Right cardiac atrium (tissue), 5 donors: Measurements from ENCODE around the gene MPEG1. TPM values are rescaled to one million over a fixed set of nuclear protein-coding genes. Genes with fewer than 3 reads are reported as not detected.

ENCODE experiments used
- ATAC-seq, 2 donors: fragments of 200-7000 bp; cut with Tn5 transposase; one replicate each; pipeline versions ENCODE4 v1.8.0 to v1.9.1; 2020; ENCODE audit warnings: moderate library complexity in 2 of 2, mild to moderate bottlenecking in 1 of 2
- DNase-seq, 3 donors: peaks; one replicate each; pipeline ENCODE4 v3.0.0-alpha.2; 2020
- H3K27ac ChIP-seq: one replicate; pipeline ENCODE4 v1.5.1; 2013; ENCODE audit warnings: mild to moderate bottlenecking, low read length, control low read depth, moderate library complexity
- H3K27me3 ChIP-seq: one replicate; pipeline ENCODE4 v1.6.1; 2013; ENCODE audit not compliant: control insufficient read depth, insufficient read depth
- H3K4me1 ChIP-seq: one replicate; pipeline ENCODE4 v1.6.1; 2013; ENCODE audit warnings: low read length; ENCODE audit not compliant: control insufficient read depth, insufficient read depth
- H3K4me3 ChIP-seq: one replicate; pipeline ENCODE4 v1.5.1; 2013; ENCODE audit warnings: low read length, control low read depth
- H3K9me3 ChIP-seq: one replicate; pipeline ENCODE4 v1.6.1; 2013; ENCODE audit warnings: low read length; ENCODE audit not compliant: control insufficient read depth
- WGBS: extraction: QIAGEN DNeasy Blood & Tissue Kit; methylation state at CpG from one replicate; pipeline ENCODE4 v1.1.7; 2013; 5-methylcytosine and 5-hydroxymethylcytosine counted together
- intact Hi-C, 4 donors: fragments of 100-400 bp; cut with DNase I; formaldehyde crosslinking; loops; one replicate each; pipeline versions ENCODE4 v1.11.0 to v1.14.0; 2022 to 2023
- polyA plus RNA-seq: library from polyadenylated mRNA; stranded (reverse); fragments of 200-250 nt; gene quantifications from one replicate; pipeline ENCODE4 v1.2.3, GENCODE V29; 2013
- total RNA-seq, 4 donors: library from RNA; stranded (reverse); fragmentation: NEBNext Ultra II Directional; extraction: Animal tissue kit (Norgen Biotek cat#: 25700); gene quantifications; one replicate each; pipeline ENCODE4 v1.2.1, GENCODE V29; 2021
- donor health status: healthy with polysubstance abuse.
- donor health status: DM: no; HTN: yes; CAD: no.
- donor health status: DM: no; HTN: no; CAD: no.
- donor health status: DM: no; HTN: yes; CAD: no; lungs with severe emphysema.
- donor health status: DM: yes; HTN: yes; CAD: no.

MPEG1 gene
- total and polyA plus RNA-seq, 5 donors: 1.9 to 20.9 (median 18.0) TPM

GRCh38 chr11:59218893-59219292 is 6.2 kb upstream of the MPEG1 start:
- Histone ChIP-seq H3K27me3 (no peaks in the 10 kb centered on the region), H3K27ac (no peak overlapping the region), H3K4me1 (peaks cover 2% of the 10 kb centered on the region), H3K9me3 (no peaks in the 10 kb centered on the region), H3K4me3 (no peak overlapping the region)
- DNase-seq: no peak
- ATAC-seq: no peak
- 52% methylated on average over 2 of the region's 2 CpGs for WGBS
- intact Hi-C loops: loop anchor here in 1 of 4 donors (10.0 kb wide), 1 partner anchor 66 kb away; no protein-coding TSS in a partner anchor

- no peaks in the 10 kb centered on the region for H3K4me1 ChIP-seq
- H3K4me3 ChIP-seq: no peak overlapping the region
- H3K9me3 ChIP-seq: no peaks in the 10 kb centered on the region
- H3K27ac ChIP-seq: no peak overlapping the region
- WGBS: 91% methylated on average over 4 of the region's 4 CpGs
- H3K27me3 ChIP-seq: no peaks in the 10 kb centered on the region
- intact Hi-C loops: loop anchor here in 1 of 4 donors (10.0 kb wide), 1 partner anchor 66 kb away; no protein-coding TSS in a partner anchor
- DNase-seq: no peak
- no peak for ATAC-seq
Measured at GRCh38 chr11:59218319-59218718, 5.6 kb upstream of the MPEG1 start.

- Histone ChIP-seq H3K27ac (no peak overlapping the region), H3K9me3 (no peaks in the 10 kb centered on the region), H3K4me3 (no peak overlapping the region), H3K4me1 (no peaks in the 10 kb centered on the region), H3K27me3 (no peaks in the 10 kb centered on the region)
- WGBS: 42% methylated on average over 9 of the region's 9 CpGs
- ATAC-seq: peak in 1 of 2 donors; percentile 47
- intact Hi-C loops: loop anchor here in 1 of 4 donors (10.0 kb wide), 1 partner anchor 68 kb away; no protein-coding TSS in a partner anchor
- peak in 1 of 3 donors; percentile 34 for DNase-seq
Measured at GRCh38 chr11:59216641-59217564, 4.2 kb upstream of the MPEG1 start.

GRCh38 chr11:59214141-59214893 is 1.6 kb upstream of the MPEG1 start:
- Histone ChIP-seq H3K4me3 (no peak overlapping the region), H3K27ac (no peak overlapping the region), H3K27me3 (no peaks in the 10 kb centered on the region), H3K4me1 (no peaks in the 10 kb centered on the region), H3K9me3 (no peaks in the 10 kb centered on the region)
- no peak for ATAC-seq
- WGBS: 93% methylated on average over 2 of the region's 2 CpGs
- no peak for DNase-seq
- intact Hi-C loops: loop anchor here in 1 of 4 donors (10.0 kb wide), 1 partner anchor 70 kb away; no protein-coding TSS in a partner anchor

GRCh38 chr11:59212222-59212621 is 505 bp downstream of the MPEG1 start:
- H3K27ac ChIP-seq: no peak overlapping the region
- no peaks in the 10 kb centered on the region for H3K9me3 ChIP-seq
- 87% methylated on average over 7 of the region's 7 CpGs for WGBS
- DNase-seq: no peak
- no peaks in the 10 kb centered on the region for H3K27me3 ChIP-seq
- ATAC-seq: no peak
- H3K4me3 ChIP-seq: peak overlapping the region; percentile 26
- intact Hi-C loops: loop anchor here in 1 of 4 donors (10.0 kb wide), 1 partner anchor 73 kb away; no protein-coding TSS in a partner anchor
- no peaks in the 10 kb centered on the region for H3K4me1 ChIP-seq

- WGBS: 51% methylated on average over 2 of the region's 2 CpGs
- H3K4me3 ChIP-seq: no peak overlapping the region
- H3K27ac ChIP-seq: no peak overlapping the region
- no peak for ATAC-seq
- no peaks in the 10 kb centered on the region for H3K4me1 ChIP-seq
- DNase-seq: no peak
- intact Hi-C loops: loop anchor here (2.0 to 10.0 kb wide), 3 partner anchors 36 to 76 kb away; partner anchors contain the start of gene DTX4 (in 3 of the 4)
- no peaks in the 10 kb centered on the region for H3K9me3 ChIP-seq
- no peaks in the 10 kb centered on the region for H3K27me3 ChIP-seq
Measured at GRCh38 chr11:59208956-59209355, 3.8 kb downstream of the MPEG1 start.

- 9% methylated on average over 5 of the region's 5 CpGs for WGBS
- Histone ChIP-seq H3K4me3 (no peak overlapping the region), H3K27ac (no peak overlapping the region), H3K4me1 (no peaks in the 10 kb centered on the region), H3K27me3 (no peaks in the 10 kb centered on the region), H3K9me3 (no peaks in the 10 kb centered on the region)
- intact Hi-C loops: loop anchor here (2.0 to 10.0 kb wide), 3 partner anchors 35 to 77 kb away; partner anchors contain the start of gene DTX4 (in 4 of the 4)
- peak; percentile 22 to 63 for ATAC-seq
- peak in 2 of 3 donors; percentile 37 to 55 for DNase-seq
Measured at GRCh38 chr11:59207988-59208451, 4.7 kb downstream of the MPEG1 start.

GRCh38 chr11:59206635-59207034 is 6.1 kb downstream of the MPEG1 start:
- intact Hi-C loops: loop anchor here (2.0 to 10.0 kb wide), 3 partner anchors 34 to 78 kb away; partner anchors contain the start of gene DTX4 (in 3 of the 4)
- ATAC-seq: peak; percentile 53 to 62

GRCh38 chr11:59205648-59206047 is 7.1 kb downstream of the MPEG1 start:
- H3K27ac ChIP-seq: no peak overlapping the region
- ATAC-seq (no peak), DNase-seq (no peak)
- no peak overlapping the region for H3K4me3 ChIP-seq
- WGBS: 75% methylated on average over 7 of the region's 7 CpGs
- no peaks in the 10 kb centered on the region for H3K27me3 ChIP-seq
- H3K4me1 ChIP-seq: no peaks in the 10 kb centered on the region
- intact Hi-C loops: loop anchor here (2.0 to 10.0 kb wide), 3 partner anchors 33 to 79 kb away; partner anchors contain the start of gene DTX4 (in 3 of the 4)
- no peaks in the 10 kb centered on the region for H3K9me3 ChIP-seq

More at GRCh38 chr11:59206635-59207034, 6.1 kb downstream of the MPEG1 start:
- 60% methylated on average over 4 of the region's 4 CpGs for WGBS
- H3K9me3 ChIP-seq: no peaks in the 10 kb centered on the region
- no peak overlapping the region for H3K4me3 ChIP-seq
- no peaks in the 10 kb centered on the region for H3K4me1 ChIP-seq
- no peak overlapping the region for H3K27ac ChIP-seq
- peak in 2 of 3 donors; percentile 29 to 63 for DNase-seq
- no peaks in the 10 kb centered on the region for H3K27me3 ChIP-seq

- Histone ChIP-seq H3K27ac (no peak overlapping the region), H3K9me3 (no peaks in the 10 kb centered on the region), H3K27me3 (no peaks in the 10 kb centered on the region), H3K4me1 (no peaks in the 10 kb centered on the region), H3K4me3 (no peak overlapping the region)
- DNase-seq (no peak), ATAC-seq (no peak)
- 98% methylated on average over 3 of the region's 3 CpGs for WGBS
- intact Hi-C loops: loop anchor here (5.0 to 10.0 kb wide), 2 partner anchors 32 to 80 kb away; partner anchors contain the start of gene DTX4 (in 2 of the 4)
Measured at GRCh38 chr11:59204746-59205145, 8.0 kb downstream of the MPEG1 start.
